Measurements from ENCODE around the gene KIAA0753. TPM values are rescaled to one million over a fixed set of nuclear protein-coding genes. Genes with fewer than 3 reads are reported as not detected.

KIAA0753 gene
- polyA plus RNA-seq, 1 of the 3 experiments (the other 2 are of a cell fraction) = 7.2 TPM

DNA sequence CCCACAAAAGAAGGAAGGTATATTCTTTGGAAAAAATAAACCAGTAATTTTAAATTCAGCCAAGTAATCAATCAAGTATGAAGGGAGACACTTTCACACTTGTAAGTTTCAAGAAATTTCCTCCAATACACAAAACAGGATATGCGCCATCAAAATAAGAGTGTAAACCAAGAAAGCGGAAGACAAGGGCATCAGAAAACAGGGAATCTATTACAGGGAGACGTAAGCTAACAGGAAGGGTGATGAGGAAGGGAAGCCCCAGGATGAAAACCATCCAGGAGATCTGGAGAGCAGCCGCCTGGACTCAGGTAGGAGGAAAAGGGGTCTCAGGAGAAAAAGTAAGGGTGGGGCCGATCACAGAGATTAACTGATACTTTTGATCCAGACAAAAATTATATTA is 52.3 kb downstream of the KIAA0753 start:
- H3K9me2 ChIP-seq = no peaks in the 10 kb centered on the region
- 0 out of 2 replicates have a peak, but pooled peaks cover 3% of the 10 kb centered on the region for H3K9me3 ChIP-seq
- no peaks in the 10 kb centered on the region for H3K79me2 ChIP-seq (ENCODE audit: insufficient read depth)
- peaks cover 83 to 93% of the 10 kb centered on the region in 2 experiments for H3K36me3 ChIP-seq (replicated peaks in 1 of 2; ENCODE audit: control insufficient read depth in 1 of 2, insufficient read depth in 2 of 2, low read length in 1 of 2)
- no peaks in the 10 kb centered on the region for H3F3A ChIP-seq (replicated peaks; ENCODE audit: insufficient read depth)
- no peak overlapping the region for H3K27ac ChIP-seq (ENCODE audit: low read depth in 2 of 2, low read length in 1 of 2)
- H4K20me1 ChIP-seq (ENCODE audit: insufficient read depth) = no peaks in the 10 kb centered on the region
- no peaks in the 10 kb centered on the region for H3K27me3 ChIP-seq (ENCODE audit: insufficient read depth)
- no peak overlapping the region for H3K9ac ChIP-seq
- no peaks in the 10 kb centered on the region; a peak in 1 of 4 replicates for H3K4me1 ChIP-seq (ENCODE audit: control insufficient read depth in 1 of 2, insufficient read depth in 2 of 2, low read depth in 1 of 2, low read length in 1 of 2)
- WGBS (ENCODE audit: low lambda C conversion rate) = 95% methylated on average over 5 of the region's 5 CpGs
- H3K4me2 ChIP-seq = no peak overlapping the region
- no peak for DNase-seq
- H3K4me3 ChIP-seq (ENCODE audit: low read depth in 2 of 2, low read length in 1 of 2) = no peak overlapping the region
- no peak overlapping the region for H2AFZ ChIP-seq (ENCODE audit: low read depth)
- CTCF ChIA-PET = interaction anchor here (0.5 to 1.3 kb wide), 4 partner anchors 9 to 633 kb away, joined by 3 to 4 read pairs (median 3); no protein-coding TSS in a partner anchor
- TF ChIP-seq RCOR1 (IDR thresholded peaks at IDR 0.05; ENCODE audit: low read length) (no peak), ELF1 (IDR thresholded peaks at IDR 0.05) (no peak), MEF2A (IDR thresholded peaks at IDR 0.05; ENCODE audit: borderline replicate concordance, low read depth) (no peak), SIN3A (IDR thresholded peaks at IDR 0.05; ENCODE audit: borderline replicate concordance, low read depth, low read length) (no peak), RFX5 (IDR thresholded peaks at IDR 0.05; ENCODE audit: low read length) (no peak), TAF1 (IDR thresholded peaks at IDR 0.05; ENCODE audit: borderline replicate concordance, low read depth, low read length) (no peak), FOXJ3 (CRISPR knock-in tag; IDR thresholded peaks at IDR 0.05) (no peak), POLR2AphosphoS5 (IDR thresholded peaks at IDR 0.05; ENCODE audit: low read depth, low read length) (no peak), FOXM1 (IDR thresholded peaks at IDR 0.05; ENCODE audit: low read depth) (no peak), EZH2phosphoT487 (IDR thresholded peaks at IDR 0.05; ENCODE audit: borderline replicate concordance, low read depth) (no peak), EP300 (IDR thresholded peaks at IDR 0.05; ENCODE audit: borderline replicate concordance in 1 of 2, low read depth in 1 of 2, low read length in 1 of 2) (no peak), TCF12 (IDR thresholded peaks at IDR 0.05) (no peak), MXI1 (IDR thresholded peaks at IDR 0.05; ENCODE audit: low read depth, low read length) (no peak), TEAD4 (IDR thresholded peaks at IDR 0.05; ENCODE audit: borderline replicate concordance, insufficient read depth) (no peak), RXRA (IDR thresholded peaks at IDR 0.05; ENCODE audit: borderline replicate concordance, low read depth) (no peak)
- TF ChIP-seq, protein P1, sequence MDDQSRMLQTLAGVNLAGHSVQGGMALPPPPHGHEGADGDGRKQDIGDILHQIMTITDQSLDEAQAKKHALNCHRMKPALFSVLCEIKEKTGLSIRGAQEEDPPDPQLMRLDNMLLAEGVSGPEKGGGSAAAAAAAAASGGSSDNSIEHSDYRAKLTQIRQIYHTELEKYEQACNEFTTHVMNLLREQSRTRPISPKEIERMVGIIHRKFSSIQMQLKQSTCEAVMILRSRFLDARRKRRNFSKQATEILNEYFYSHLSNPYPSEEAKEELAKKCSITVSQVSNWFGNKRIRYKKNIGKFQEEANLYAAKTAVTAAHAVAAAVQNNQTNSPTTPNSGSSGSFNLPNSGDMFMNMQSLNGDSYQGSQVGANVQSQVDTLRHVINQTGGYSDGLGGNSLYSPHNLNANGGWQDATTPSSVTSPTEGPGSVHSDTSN (IDR thresholded peaks at IDR 0.05) = no peak
- TF ChIP-seq, protein P2, sequence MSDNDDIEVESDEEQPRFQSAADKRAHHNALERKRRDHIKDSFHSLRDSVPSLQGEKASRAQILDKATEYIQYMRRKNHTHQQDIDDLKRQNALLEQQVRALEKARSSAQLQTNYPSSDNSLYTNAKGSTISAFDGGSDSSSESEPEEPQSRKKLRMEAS (IDR thresholded peaks at IDR 0.05; ENCODE audit: low read depth) = no peak
- TF ChIP-seq, protein P3, sequence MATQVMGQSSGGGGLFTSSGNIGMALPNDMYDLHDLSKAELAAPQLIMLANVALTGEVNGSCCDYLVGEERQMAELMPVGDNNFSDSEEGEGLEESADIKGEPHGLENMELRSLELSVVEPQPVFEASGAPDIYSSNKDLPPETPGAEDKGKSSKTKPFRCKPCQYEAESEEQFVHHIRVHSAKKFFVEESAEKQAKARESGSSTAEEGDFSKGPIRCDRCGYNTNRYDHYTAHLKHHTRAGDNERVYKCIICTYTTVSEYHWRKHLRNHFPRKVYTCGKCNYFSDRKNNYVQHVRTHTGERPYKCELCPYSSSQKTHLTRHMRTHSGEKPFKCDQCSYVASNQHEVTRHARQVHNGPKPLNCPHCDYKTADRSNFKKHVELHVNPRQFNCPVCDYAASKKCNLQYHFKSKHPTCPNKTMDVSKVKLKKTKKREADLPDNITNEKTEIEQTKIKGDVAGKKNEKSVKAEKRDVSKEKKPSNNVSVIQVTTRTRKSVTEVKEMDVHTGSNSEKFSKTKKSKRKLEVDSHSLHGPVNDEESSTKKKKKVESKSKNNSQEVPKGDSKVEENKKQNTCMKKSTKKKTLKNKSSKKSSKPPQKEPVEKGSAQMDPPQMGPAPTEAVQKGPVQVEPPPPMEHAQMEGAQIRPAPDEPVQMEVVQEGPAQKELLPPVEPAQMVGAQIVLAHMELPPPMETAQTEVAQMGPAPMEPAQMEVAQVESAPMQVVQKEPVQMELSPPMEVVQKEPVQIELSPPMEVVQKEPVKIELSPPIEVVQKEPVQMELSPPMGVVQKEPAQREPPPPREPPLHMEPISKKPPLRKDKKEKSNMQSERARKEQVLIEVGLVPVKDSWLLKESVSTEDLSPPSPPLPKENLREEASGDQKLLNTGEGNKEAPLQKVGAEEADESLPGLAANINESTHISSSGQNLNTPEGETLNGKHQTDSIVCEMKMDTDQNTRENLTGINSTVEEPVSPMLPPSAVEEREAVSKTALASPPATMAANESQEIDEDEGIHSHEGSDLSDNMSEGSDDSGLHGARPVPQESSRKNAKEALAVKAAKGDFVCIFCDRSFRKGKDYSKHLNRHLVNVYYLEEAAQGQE (IDR thresholded peaks at IDR 0.05; ENCODE audit: low read depth, low read length) = no peak
- TF ChIP-seq, protein P4, sequence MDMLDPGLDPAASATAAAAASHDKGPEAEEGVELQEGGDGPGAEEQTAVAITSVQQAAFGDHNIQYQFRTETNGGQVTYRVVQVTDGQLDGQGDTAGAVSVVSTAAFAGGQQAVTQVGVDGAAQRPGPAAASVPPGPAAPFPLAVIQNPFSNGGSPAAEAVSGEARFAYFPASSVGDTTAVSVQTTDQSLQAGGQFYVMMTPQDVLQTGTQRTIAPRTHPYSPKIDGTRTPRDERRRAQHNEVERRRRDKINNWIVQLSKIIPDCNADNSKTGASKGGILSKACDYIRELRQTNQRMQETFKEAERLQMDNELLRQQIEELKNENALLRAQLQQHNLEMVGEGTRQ (IDR thresholded peaks at IDR 0.05; ENCODE audit: borderline replicate concordance, low read depth, low read length) = no peak
- POLR2A ChIA-PET = no interaction called here

Measured in SK-N-SH (cell line).